Mucosa of stomach (tissue), 1 donor: Measurements from ENCODE around the gene WBP1L.

Source experiments
- H3K27me3 ChIP-seq: one replicate; pipeline ENCODE4 v1.7.0; 2013; ENCODE audit warnings: mild to moderate bottlenecking, low read length; ENCODE audit not compliant: control insufficient read depth, insufficient read depth
- H3K36me3 ChIP-seq: one replicate; pipeline ENCODE4 v1.7.0; 2013; ENCODE audit warnings: low read length; ENCODE audit not compliant: control insufficient read depth, insufficient read depth
- H3K4me1 ChIP-seq: one replicate; pipeline ENCODE4 v1.7.0; 2013; ENCODE audit warnings: mild to moderate bottlenecking, low read length; ENCODE audit not compliant: control insufficient read depth, insufficient read depth
- H3K4me3 ChIP-seq: one replicate; pipeline ENCODE4 v1.7.0; 2013; ENCODE audit warnings: low read length
- H3K9ac ChIP-seq: one replicate; pipeline ENCODE4 v1.7.0; 2013; ENCODE audit warnings: mild to moderate bottlenecking, low read length, moderate library complexity
- H3K9me3 ChIP-seq: one replicate; pipeline ENCODE4 v1.7.0; 2013; ENCODE audit warnings: mild to moderate bottlenecking, low read length, moderate library complexity; ENCODE audit not compliant: control insufficient read depth
- donor health status: Pancreatic carcinoma.

WBP1L gene

GRCh38 chr10:102795453-102796406, 52.0 kb downstream of the WBP1L start:
- Histone ChIP-seq H3K4me3 (no peak overlapping the region), H3K9ac (no peak overlapping the region), H3K4me1 (peaks cover 37% of the 10 kb centered on the region), H3K36me3 (no peaks in the 10 kb centered on the region), H3K9me3 (no peaks in the 10 kb centered on the region), H3K27me3 (no peaks in the 10 kb centered on the region)

- H3K27me3 ChIP-seq = no peaks in the 10 kb centered on the region
- H3K9me3 ChIP-seq = no peaks in the 10 kb centered on the region
- peaks cover 45% of the 10 kb centered on the region for H3K4me1 ChIP-seq
- no peak overlapping the region for H3K4me3 ChIP-seq
- no peak overlapping the region for H3K9ac ChIP-seq
- H3K36me3 ChIP-seq = no peaks in the 10 kb centered on the region
Measured at GRCh38 chr10:102796407-102797176, 52.8 kb downstream of the WBP1L start.

GRCh38 chr10:102799691-102800471, 56.1 kb downstream of the WBP1L start:
- Histone ChIP-seq H3K4me1 (peaks cover 63% of the 10 kb centered on the region), H3K9ac (peak overlapping the region; percentile 40), H3K4me3 (no peak overlapping the region), H3K36me3 (peaks cover 5% of the 10 kb centered on the region), H3K9me3 (no peaks in the 10 kb centered on the region), H3K27me3 (no peaks in the 10 kb centered on the region)

GRCh38 chr10:102800611-102801335, 57.0 kb downstream of the WBP1L start:
- Histone ChIP-seq H3K9ac (peak overlapping the region; percentile 40), H3K4me3 (no peak overlapping the region), H3K4me1 (peaks cover 63% of the 10 kb centered on the region), H3K36me3 (peaks cover 5% of the 10 kb centered on the region), H3K27me3 (no peaks in the 10 kb centered on the region), H3K9me3 (no peaks in the 10 kb centered on the region)

- Histone ChIP-seq H3K4me1 (peaks cover 59% of the 10 kb centered on the region), H3K36me3 (peaks cover 5% of the 10 kb centered on the region), H3K9ac (no peak overlapping the region), H3K27me3 (no peaks in the 10 kb centered on the region), H3K4me3 (no peak overlapping the region), H3K9me3 (no peaks in the 10 kb centered on the region)
Measured at GRCh38 chr10:102801496-102801895, 57.7 kb downstream of the WBP1L start.

GRCh38 chr10:102801978-102802377, 58.2 kb downstream of the WBP1L start:
- peak overlapping the region; percentile 30 for H3K9ac ChIP-seq
- no peak overlapping the region for H3K4me3 ChIP-seq
- H3K9me3 ChIP-seq = no peaks in the 10 kb centered on the region
- peaks cover 55% of the 10 kb centered on the region for H3K4me1 ChIP-seq
- no peaks in the 10 kb centered on the region for H3K27me3 ChIP-seq
- peaks cover 5% of the 10 kb centered on the region for H3K36me3 ChIP-seq

- peaks cover 51% of the 10 kb centered on the region for H3K4me1 ChIP-seq
- peaks cover 5% of the 10 kb centered on the region for H3K36me3 ChIP-seq
- no peaks in the 10 kb centered on the region for H3K27me3 ChIP-seq
- H3K9ac ChIP-seq = peak overlapping the region; percentile 30
- H3K9me3 ChIP-seq = no peaks in the 10 kb centered on the region
- no peak overlapping the region for H3K4me3 ChIP-seq
Measured at GRCh38 chr10:102802920-102803534, 59.3 kb downstream of the WBP1L start.

GRCh38 chr10:102804382-102805055, 60.8 kb downstream of the WBP1L start:
- Histone ChIP-seq H3K27me3 (no peaks in the 10 kb centered on the region), H3K4me1 (peaks cover 43% of the 10 kb centered on the region), H3K9me3 (no peaks in the 10 kb centered on the region), H3K36me3 (peaks cover 5% of the 10 kb centered on the region), H3K4me3 (no peak overlapping the region), H3K9ac (no peak overlapping the region)

GRCh38 chr10:102808380-102808779, 64.6 kb downstream of the WBP1L start:
- no peaks in the 10 kb centered on the region for H3K9me3 ChIP-seq
- H3K4me3 ChIP-seq = no peak overlapping the region
- no peak overlapping the region for H3K9ac ChIP-seq
- peaks cover 24% of the 10 kb centered on the region for H3K36me3 ChIP-seq
- peaks cover 17% of the 10 kb centered on the region for H3K4me1 ChIP-seq
- H3K27me3 ChIP-seq = no peaks in the 10 kb centered on the region

GRCh38 chr10:102811346-102811745, 67.6 kb downstream of the WBP1L start:
- Histone ChIP-seq H3K9ac (no peak overlapping the region), H3K4me1 (peaks cover 34% of the 10 kb centered on the region), H3K4me3 (no peak overlapping the region), H3K9me3 (no peaks in the 10 kb centered on the region), H3K36me3 (peaks cover 19% of the 10 kb centered on the region), H3K27me3 (no peaks in the 10 kb centered on the region)
